SK-N-SH (cell line): ENCODE results near the gene VIPR2. TPM values are rescaled to one million over a fixed set of nuclear protein-coding genes. Genes with fewer than 3 reads are reported as not detected.

Source experiments
- CTCF ChIA-PET: fragments of 300-600, 350-600 bp; formaldehyde crosslinking; extraction: SDS; loops from one replicate; lab custom pipeline; 2021; lab: Yijun Ruan, JAX
- POLR2A ChIA-PET: fragments of 350-600 bp; sonication (Branson Sonifier 250); formaldehyde crosslinking; extraction: SDS; loops from one replicate; lab custom pipeline; 2020; ENCODE audit warnings: antibody characterized with exemption, inconsistent platforms; lab: Yijun Ruan, JAX
- DNase-seq: peaks from one replicate; pipeline ENCODE4 v3.0.0; 2012
- H2AFZ ChIP-seq: fragments of 200-600 bp; sonication (generic); 2 replicates; pipeline ENCODE4 v1.8.1; 2016; ENCODE audit warnings: antibody characterized with exemption, mild to moderate bottlenecking, low read depth
- H3F3A ChIP-seq: fragments of 200-600 bp; sonication (generic); replicated peaks from 2 replicates; pipeline ENCODE3; 2016; ENCODE audit warnings: antibody characterized with exemption, mild to moderate bottlenecking; ENCODE audit not compliant: insufficient read depth
- H3K27ac ChIP-seq, 2 experiments: fragments of 200-500 bp in 1 of 2; fragments of 200-600 bp in 1 of 2; sonication (Bioruptor generic) in 1 of 2; sonication (generic), shearing (Covaris generic) in 1 of 2; 2 replicates each; pipeline versions ENCODE4 v1.5.1 to v1.6.1; 2014 to 2016; ENCODE audit warnings: low read depth in 2 of 2, inconsistent platforms in 1 of 2, low read length in 1 of 2, mild to moderate bottlenecking in 1 of 2, mixed read lengths in 1 of 2
- H3K27me3 ChIP-seq: fragments of 200-600 bp; sonication (generic), shearing (Covaris generic); 2 replicates; pipeline ENCODE4 v1.6.1; 2016; ENCODE audit warnings: mixed run types; ENCODE audit not compliant: insufficient read depth
- H3K36me3 ChIP-seq, 2 experiments: fragments of 200-500 bp in 1 of 2; fragments of 200-600 bp in 1 of 2; sonication (Bioruptor generic) in 1 of 2; sonication (generic) in 1 of 2; replicated peaks in 1 of 2; 2 replicates each; pipeline versions ENCODE3 to v1.5.1; 2014 to 2016; ENCODE audit warnings: low read length in 1 of 2, mild to moderate bottlenecking in 1 of 2; ENCODE audit not compliant: insufficient read depth in 2 of 2, control insufficient read depth in 1 of 2
- H3K4me1 ChIP-seq, 2 experiments: fragments of 200-500 bp in 1 of 2; fragments of 200-600 bp in 1 of 2; sonication (Bioruptor generic) in 1 of 2; sonication (generic), shearing (Covaris generic) in 1 of 2; 2 replicates each; pipeline versions ENCODE4 v1.5.1 to v1.6.1; 2014 to 2016; ENCODE audit warnings: low read depth in 1 of 2, low read length in 1 of 2, mixed run types in 1 of 2; ENCODE audit not compliant: insufficient read depth in 2 of 2, control insufficient read depth in 1 of 2
- H3K4me2 ChIP-seq: fragments of 200-600 bp; sonication (generic), shearing (Covaris generic); 2 replicates; pipeline ENCODE4 v1.6.1; 2017; ENCODE audit warnings: mixed run types
- H3K4me3 ChIP-seq, 2 experiments: fragments of 200-500 bp in 1 of 2; fragments of 200-600 bp in 1 of 2; sonication (Bioruptor generic) in 1 of 2; sonication (generic), shearing (Covaris generic) in 1 of 2; 2 replicates each; pipeline versions ENCODE4 v1.5.1 to v1.8.1; 2014 to 2016; ENCODE audit warnings: low read depth in 2 of 2, inconsistent platforms in 1 of 2, low read length in 1 of 2, mild to moderate bottlenecking in 1 of 2, mixed read lengths in 1 of 2, moderate library complexity in 1 of 2
- H3K79me2 ChIP-seq: fragments of 200-600 bp; sonication (generic); 2 replicates; pipeline ENCODE4 v1.8.1; 2017; ENCODE audit warnings: mild to moderate bottlenecking; ENCODE audit not compliant: insufficient read depth
- H3K9ac ChIP-seq: fragments of 200-600 bp; sonication (generic); 2 replicates; pipeline ENCODE4 v1.6.1; 2017; ENCODE audit warnings: mixed run types
- H3K9me2 ChIP-seq: fragments of 200-600 bp; sonication (generic); 2 replicates; pipeline ENCODE4 v1.6.1; 2017; ENCODE audit warnings: mixed run types
- H3K9me3 ChIP-seq: fragments of 200-600 bp; sonication (generic); 2 replicates; pipeline ENCODE4 v1.6.1; 2017; ENCODE audit warnings: mixed run types, mild to moderate bottlenecking, moderate library complexity
- H4K20me1 ChIP-seq: fragments of 200-600 bp; sonication (generic); 2 replicates; pipeline ENCODE4 v1.6.1; 2017; ENCODE audit warnings: mild to moderate bottlenecking, mixed run types; ENCODE audit not compliant: insufficient read depth
- CTCF ChIP-seq: fragments of 200-600 bp; sonication (generic); IDR thresholded peaks from 2 replicates; pipeline ENCODE4 v1.6.1; 2017; ENCODE audit warnings: antibody characterized with exemption, mild to moderate bottlenecking, moderate library complexity
- ELF1 ChIP-seq: IDR thresholded peaks from 2 replicates; pipeline ENCODE4 v1.4.0; 2012
- FOSL2 ChIP-seq: IDR thresholded peaks from 2 replicates; pipeline ENCODE4 v1.4.0; 2012; ENCODE audit warnings: low read depth, mild to moderate bottlenecking, moderate library complexity, borderline replicate concordance
- IRF3 ChIP-seq: fragments of 150-350 bp; IDR thresholded peaks from 2 replicates; pipeline ENCODE4 v1.6.1; 2016; ENCODE audit warnings: mild to moderate bottlenecking, low read depth, low read length
- JUND ChIP-seq: IDR thresholded peaks from 2 replicates; pipeline ENCODE4 v1.4.0; 2012
- MEF2A ChIP-seq: IDR thresholded peaks from 2 replicates; pipeline ENCODE4 v1.4.0; 2012; ENCODE audit warnings: low read depth, borderline replicate concordance
- REST ChIP-seq: IDR thresholded peaks from 2 replicates; pipeline ENCODE4 v1.6.1; 2012; ENCODE audit warnings: mild to moderate bottlenecking, low read depth, low read length, moderate library complexity
- RXRA ChIP-seq: IDR thresholded peaks from 2 replicates; pipeline ENCODE4 v1.4.0; 2012; ENCODE audit warnings: low read depth, mild to moderate bottlenecking, borderline replicate concordance
- TAF1 ChIP-seq: IDR thresholded peaks from 2 replicates; pipeline ENCODE4 v1.6.1; 2012; ENCODE audit warnings: low read depth, mild to moderate bottlenecking, low read length, moderate library complexity, borderline replicate concordance
- TCF12 ChIP-seq: IDR thresholded peaks from 2 replicates; pipeline ENCODE4 v1.4.0; 2012
- YY1 ChIP-seq: IDR thresholded peaks from 2 replicates; pipeline ENCODE4 v1.4.0; 2012; ENCODE audit warnings: low read depth, mild to moderate bottlenecking
- WGBS: methylation state at CpG from one replicate; pipeline ENCODE4 v1.1.6; 2017; ENCODE audit warnings: low lambda C conversion rate; 5-methylcytosine and 5-hydroxymethylcytosine counted together
- polyA plus RNA-seq, 3 experiments: library from polyadenylated mRNA; depleted of rRNA; stranded (reverse); fragments of >200 nt; gene quantifications; 2 replicates each; pipeline ENCODE4 v1.2.3, GENCODE V29; 2012

The VIPR2 gene
- polyA plus RNA-seq, 1 of the 3 experiments (the other 2 are of a cell fraction) = not detected

- Histone ChIP-seq H2AFZ (no peak overlapping the region), H3K4me1 (peaks cover 0 to 1% of the 10 kb centered on the region in 2 experiments; a peak in 1 of 4 replicates), H3K4me3 (no peak overlapping the region), H3F3A (no peaks in the 10 kb centered on the region), H3K4me2 (no peak overlapping the region), H3K27me3 (no peaks in the 10 kb centered on the region), H3K9me2 (no peaks in the 10 kb centered on the region), H4K20me1 (no peaks in the 10 kb centered on the region), H3K9ac (no peak overlapping the region), H3K79me2 (no peaks in the 10 kb centered on the region), H3K9me3 (no peaks in the 10 kb centered on the region), H3K27ac (no peak overlapping the region), H3K36me3 (no peaks in the 10 kb centered on the region)
- CTCF ChIA-PET = no interaction called here
- TF ChIP-seq IRF3 = no peak
- no peak for TF ChIP-seq TAF1
- TF ChIP-seq REST = no peak
- no peak for TF ChIP-seq RXRA
- TF ChIP-seq MEF2A = no peak
- TF ChIP-seq ELF1 = no peak
- TF ChIP-seq YY1 = no peak
- TF ChIP-seq CTCF = no peak
- TF ChIP-seq FOSL2 = no peak
- no peak for TF ChIP-seq JUND
- no peak for TF ChIP-seq TCF12
- POLR2A ChIA-PET = no interaction called here
- DNase-seq = no peak
- 23% methylated on average over 11 of the region's 17 CpGs for WGBS
Observed at GRCh38 chr7:159075563-159076238, 69.0 kb downstream of the VIPR2 start.
